GM19395 (cell line): Measurements from ENCODE around the gene ITPR2.
"Not testable (repeated sequence)": the region's sequence is repeated elsewhere in the genome, so short reads cannot be mapped to it uniquely, and the experiment has no call there.

Experiments used
- ATAC-seq: cut with Tn5 transposase; IDR thresholded peaks from one replicate; pipeline ENCODE4 v1.9.1; 2021; ENCODE audit warnings: mild to moderate bottlenecking, moderate library complexity; ENCODE audit not compliant: unreplicated experiment

The ITPR2 gene

DNA sequence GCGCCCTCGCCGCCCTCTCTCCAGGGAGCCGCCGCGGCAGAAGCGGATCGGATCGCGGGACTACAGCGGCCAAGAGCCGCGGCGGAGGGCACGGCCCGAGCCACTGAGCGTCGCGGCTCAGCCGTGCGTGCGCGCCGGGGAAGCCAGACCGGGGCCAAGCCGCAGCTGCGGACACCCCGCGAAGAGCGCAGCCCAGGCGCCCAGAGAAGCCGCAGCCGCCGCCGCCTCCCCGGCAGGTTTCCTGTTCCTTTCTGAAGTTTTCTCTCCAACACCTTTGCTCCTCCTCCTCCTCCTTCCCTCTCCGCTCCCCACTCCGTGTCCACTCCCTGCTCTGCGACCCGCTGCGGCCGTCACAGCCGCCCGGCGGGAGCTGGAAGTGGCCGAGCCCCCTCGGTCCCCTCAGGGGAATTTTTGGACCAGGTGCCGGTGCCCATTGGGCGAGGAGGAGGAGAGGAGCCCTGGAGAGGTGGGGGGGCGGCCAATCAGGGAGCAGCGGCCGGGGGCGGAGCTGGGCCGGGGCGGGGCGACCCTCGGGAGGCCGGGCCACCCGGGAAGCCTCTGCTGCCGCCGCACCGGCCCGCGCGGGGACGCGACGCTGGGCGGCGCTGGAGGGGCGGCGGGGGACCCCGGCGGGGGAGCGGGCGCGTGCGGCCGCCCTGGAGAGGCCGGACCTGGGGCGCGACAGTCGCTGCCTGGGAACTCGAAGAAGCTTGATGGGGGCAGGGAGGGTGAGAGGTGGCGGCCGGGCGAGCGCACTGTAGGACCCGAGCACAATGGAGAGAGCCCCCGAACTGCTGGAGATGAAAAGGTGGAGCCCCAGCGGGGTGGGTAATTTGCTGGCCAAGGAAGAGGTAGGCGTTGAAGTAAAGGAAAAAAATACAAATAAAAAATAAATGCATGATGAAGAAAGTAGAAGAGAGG lies at the start of gene ITPR2:
ITPR2 (minus strand) TSS at position 373 of the 921 bp plus-strand sequence. CDS start 413 bp downstream, outside the sequence.
- ATAC-seq: peak; percentile 73

DNA sequence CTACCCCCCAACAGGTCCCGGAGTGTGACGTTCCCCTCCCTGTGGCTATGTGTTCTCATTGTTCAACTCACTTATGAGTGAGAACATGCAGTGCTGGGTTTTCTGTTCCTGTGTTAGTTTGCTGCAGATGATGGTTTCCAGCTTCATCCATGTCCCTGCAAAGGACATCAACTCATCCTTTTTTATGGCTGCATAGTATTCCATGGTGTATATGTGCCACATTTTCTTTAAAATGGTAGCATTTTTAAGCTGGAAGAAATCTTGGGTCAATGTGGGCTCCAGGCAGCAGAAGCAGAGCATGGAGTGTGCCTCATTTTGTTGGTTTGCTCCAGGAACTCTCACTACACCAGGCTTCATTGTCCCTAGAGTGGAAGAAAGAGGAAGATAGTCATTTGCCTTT lies 47.6 kb upstream of the ITPR2 start:
- no peak for ATAC-seq

DNA sequence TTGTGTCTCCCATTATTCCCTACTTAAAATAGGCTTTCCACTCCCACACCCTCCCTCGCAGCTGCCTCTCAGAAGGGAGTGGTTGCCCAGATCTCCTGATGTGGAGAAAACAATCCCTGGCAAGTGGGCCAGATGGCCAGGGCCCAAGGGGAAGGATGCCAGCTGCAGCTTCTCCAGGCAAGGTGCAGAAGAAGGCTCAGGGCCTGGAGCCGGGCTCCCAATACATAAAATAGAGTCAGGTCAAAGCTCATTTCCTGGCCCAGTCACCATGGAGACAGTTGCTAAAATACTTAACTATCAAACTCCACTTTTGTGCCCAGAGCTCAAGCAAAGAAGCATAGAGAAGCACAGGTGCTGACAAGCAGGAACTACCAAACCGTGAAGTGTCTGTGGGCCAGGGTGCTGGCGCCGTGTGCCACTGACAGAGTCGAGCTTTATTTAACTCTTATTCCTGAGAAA lies 45.7 kb upstream of the ITPR2 start:
- peak; percentile 42 for ATAC-seq

DNA sequence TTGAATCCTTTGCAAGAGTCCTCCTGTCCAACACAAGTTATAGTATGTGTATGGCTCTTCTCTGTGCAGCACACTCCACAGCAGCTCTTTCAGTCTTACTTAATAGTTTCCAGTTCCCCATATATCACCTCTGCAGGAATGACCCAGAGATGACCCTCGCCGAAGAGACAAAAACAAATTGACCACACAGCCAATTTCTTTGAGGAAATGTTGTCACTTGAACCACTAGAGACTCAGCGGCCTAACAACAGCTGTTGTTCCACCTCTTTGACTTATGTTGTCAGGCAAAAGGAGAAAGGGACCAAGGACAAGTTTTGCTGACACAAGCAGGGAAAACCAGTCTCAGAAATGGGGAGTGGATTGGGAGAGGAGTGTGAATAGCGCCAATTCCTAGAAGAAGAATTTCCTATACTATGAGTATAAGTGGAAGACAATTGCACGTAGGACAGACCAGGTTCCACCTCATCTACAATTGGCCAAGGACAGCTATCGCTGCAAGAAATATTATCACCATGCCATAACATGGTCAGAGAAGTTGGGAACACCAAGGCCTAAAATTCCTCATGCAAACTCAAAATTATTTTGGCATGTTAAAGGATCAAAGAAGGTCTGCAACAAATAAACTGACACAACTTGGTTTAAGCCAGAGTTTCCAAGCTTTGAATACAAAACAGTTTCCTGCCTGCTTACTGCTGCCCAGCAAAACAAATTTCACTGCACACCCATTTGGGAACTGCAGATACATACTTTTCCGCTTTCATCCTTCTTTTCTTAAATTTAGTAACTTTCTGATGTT lies 41.7 kb upstream of the ITPR2 start:
- peak; percentile 70 for ATAC-seq

DNA sequence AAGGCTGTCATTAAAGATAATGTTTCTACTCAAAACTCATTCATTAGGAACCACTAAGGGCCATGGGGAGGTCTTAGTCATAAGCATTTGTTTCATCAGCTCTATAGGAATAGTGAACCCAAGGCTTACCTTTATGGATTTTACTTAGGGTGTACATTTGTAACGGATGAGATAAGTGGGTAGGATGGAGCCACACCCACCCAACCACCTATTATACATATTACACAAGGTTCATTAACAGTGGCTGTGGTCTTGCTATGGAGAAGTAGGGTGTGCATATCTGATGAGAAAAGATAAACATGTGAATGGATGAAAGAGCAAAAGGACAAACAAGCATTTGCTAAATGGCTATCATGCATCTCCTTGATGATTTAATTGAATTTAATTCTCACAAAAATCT lies 39.6 kb upstream of the ITPR2 start:
- no peak for ATAC-seq

DNA sequence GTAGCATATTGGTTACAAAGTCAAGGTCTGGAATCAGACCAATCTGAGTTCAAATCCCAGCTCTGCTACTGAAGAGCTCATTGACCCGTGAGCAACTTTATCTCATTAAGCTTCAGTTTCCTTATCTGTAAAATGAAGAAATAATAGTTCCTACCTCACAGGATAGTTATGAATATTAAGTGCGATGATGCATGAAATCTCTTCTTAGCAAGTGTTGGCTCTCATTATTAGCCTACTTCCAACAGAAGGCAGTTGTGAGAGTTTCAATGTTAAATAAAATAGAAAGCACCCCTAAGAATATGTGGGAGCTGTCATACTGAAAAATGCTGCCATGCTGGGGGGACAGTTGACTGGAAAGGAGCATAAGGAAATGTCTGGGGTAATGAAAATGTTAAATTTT lies 39.0 kb upstream of the ITPR2 start:
- no peak for ATAC-seq

DNA sequence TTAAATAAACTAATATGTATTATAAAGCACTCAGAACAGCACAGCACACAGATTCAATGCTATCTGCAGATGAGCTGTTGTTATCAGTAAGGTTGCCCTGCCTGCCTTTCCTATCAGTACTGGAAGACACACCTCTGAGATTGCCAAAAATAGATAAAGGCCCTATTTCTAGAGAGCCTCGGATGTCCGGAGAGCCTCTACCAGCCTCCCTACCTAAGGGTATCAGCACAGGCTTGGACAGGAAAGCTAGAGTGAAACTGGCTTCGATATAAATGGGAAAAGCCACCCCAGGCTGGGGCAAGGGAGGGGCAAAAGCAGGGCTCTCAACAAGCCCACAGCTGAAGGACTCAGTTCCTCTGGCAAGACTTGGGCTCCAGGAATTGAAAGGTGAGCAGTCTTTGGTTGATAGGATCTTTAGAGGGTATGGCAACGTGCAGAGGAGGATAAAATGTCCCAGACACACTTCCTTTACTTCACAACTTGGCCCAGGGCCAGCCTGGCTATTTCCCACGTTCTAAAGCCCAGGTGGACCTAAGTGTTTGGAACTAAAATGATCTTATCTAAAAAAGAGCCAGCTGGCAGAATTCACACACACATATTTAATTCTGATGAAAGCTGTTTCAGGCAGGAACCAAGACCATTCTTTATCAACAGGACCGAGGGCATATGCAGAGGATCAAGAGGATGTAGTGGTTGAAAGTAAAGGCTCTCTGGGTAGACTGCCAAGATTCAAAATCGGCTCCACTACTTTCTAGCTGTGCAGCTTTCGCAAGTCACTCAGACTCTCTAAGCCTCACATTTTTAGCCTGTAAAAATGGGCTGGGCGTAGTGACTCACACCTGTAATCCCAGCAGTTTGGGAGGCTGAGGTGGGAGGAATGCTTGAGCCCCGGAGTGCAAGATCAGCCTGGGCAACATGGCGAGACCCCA lies 37.8 kb upstream of the ITPR2 start:
- peak; percentile 39 for ATAC-seq

DNA sequence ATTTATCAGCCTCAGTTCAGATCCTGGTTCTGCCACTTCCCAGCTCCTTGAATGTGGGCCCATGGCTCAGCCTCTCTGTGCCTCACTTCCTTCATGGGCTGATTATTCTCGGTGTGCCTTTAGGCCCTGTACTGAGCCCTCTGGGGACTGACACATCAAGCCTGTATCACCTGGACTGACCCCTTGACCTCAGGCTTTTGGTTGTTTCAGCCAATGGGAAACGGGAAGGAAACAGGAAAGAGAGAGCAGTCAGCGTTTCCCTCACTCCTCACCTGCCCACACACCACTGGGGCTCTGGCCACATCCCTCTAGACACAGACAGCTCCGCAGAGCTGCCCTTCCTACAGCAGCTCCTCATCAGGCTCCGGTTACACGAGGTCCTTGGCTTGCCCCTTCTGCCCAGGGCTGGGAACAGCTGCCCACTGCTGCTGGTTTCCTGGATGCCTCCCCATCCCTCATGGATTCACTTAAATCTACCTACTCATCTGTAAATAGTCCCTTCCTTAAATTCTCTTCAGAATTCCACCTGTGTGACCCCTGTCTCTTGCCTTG lies 37.0 kb upstream of the ITPR2 start:
- ATAC-seq: no peak

DNA sequence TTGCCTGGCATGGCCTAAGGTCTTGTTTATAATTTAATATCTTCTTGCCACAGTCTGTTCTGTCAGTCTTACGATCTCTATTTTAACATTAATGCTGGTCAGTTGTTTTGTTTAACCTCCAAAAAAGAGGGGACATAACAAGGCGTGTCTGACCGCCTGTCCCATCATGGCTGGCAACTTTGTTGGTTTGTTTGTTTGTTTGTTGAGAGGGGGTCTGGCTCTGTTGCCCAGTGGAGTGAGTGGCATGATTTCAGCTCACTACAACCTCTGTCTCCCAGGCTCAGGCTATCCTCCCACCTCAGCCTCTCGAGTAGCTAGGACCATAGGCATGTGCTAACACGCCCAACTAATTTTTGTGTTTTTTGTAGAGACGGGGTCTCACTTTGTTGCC lies 36.1 kb upstream of the ITPR2 start:
- no peak for ATAC-seq

DNA sequence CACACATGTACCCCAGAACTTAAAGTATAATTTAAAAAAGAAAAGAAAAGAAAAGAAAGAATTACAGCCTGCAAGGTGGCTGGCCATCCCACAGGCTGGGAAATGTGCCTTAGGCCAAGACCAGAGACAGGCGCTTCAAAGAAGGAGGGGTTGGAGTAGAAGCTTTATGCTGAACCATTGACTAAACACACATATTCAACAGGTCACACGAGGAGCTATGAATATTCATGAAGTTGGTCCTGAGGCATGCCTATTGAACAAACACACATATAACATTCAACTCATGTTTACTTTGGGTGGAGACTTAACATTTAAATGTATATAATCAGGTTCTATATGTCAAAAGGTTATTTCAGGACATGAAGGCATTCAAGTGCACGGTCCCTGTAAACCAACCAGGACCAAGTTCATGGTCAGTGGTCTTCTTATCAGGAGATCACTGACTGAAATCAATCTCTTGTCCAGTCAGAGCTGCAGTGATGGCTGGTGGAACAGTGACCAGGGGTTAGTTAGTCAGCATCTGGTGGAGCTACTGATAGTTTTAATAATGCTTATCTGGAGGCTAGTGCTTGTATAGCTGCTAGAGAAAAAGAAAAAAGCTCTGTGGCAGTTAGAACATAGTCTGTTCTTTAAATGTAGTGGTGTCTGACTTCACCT lies 35.6 kb upstream of the ITPR2 start:
- ATAC-seq: no peak

DNA sequence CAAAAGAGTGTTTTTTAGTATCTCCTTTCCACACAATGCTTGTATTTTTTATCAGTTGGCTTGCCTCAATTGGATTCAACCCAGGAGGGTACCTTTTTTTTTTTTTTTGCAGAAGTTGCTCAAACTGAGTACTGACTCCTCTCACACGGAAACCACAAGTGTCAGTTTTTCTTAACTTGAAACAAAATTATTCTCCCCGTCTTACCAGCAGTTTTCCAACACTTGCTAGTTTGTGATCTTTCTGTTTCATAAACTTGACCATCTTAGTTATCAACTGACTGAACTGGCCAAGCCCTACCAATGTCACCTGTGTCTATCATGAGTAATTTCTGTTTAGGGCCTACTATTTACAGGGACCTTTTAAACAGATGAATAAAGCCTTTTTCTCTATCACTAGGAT lies 34.1 kb upstream of the ITPR2 start:
- peak; percentile 70 for ATAC-seq

DNA sequence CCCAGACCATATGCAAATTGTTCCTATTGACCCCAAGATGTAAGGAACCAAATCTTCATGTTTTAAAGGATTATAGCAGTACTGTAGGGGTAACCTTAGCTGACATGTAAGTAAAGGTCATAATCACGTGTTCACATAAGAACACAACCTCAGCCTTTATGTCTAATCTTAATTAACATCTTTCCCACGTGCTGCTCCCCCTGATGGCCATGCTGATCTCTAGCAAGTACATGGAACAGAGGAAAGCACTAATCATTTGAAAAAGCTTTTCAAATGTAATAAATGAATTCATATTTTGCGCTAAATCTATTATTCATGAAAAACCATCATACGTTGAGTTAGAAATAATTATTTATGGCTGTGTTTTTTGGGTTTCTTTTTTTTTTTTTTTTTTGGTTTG lies 30.5 kb upstream of the ITPR2 start:
- no peak for ATAC-seq

DNA sequence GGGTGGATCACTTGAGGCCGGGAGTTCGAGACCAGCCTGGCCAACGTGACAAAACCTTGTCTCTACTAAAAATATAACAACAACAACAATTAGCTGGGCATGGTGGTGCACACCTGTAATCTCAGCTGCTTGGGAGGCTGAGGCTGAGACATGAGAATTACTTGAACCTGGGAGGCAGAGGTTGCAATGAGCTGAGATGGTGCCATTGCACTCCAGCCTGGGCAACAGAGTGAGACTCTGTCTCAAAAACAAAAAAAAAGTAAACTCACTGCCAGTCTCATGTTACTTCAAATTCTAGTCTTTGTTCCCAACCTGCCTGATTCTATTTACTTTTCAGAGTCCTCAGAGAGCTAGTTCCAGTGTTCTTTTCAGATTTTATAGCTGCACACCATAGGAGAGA lies 29.8 kb upstream of the ITPR2 start:
- ATAC-seq: not testable (repeated sequence)

DNA sequence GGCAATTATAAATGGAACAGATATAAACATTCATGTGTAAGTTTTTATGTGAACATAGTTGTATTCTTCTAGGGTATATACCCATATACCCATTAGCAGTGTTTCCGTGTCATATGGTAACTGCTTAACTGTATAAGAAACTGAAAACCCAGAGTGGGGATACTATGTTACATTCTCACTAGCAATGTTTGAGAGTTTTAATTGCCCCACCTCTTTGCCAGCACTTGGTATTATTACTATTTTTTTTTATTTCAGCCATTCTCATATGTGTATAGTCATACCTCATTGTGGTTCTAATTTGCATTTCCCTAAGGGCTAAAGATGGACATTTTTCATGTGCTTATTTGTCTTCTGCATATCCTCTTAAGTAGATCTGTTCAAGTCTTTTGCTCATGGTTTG lies 28.7 kb upstream of the ITPR2 start:
- no peak for ATAC-seq

DNA sequence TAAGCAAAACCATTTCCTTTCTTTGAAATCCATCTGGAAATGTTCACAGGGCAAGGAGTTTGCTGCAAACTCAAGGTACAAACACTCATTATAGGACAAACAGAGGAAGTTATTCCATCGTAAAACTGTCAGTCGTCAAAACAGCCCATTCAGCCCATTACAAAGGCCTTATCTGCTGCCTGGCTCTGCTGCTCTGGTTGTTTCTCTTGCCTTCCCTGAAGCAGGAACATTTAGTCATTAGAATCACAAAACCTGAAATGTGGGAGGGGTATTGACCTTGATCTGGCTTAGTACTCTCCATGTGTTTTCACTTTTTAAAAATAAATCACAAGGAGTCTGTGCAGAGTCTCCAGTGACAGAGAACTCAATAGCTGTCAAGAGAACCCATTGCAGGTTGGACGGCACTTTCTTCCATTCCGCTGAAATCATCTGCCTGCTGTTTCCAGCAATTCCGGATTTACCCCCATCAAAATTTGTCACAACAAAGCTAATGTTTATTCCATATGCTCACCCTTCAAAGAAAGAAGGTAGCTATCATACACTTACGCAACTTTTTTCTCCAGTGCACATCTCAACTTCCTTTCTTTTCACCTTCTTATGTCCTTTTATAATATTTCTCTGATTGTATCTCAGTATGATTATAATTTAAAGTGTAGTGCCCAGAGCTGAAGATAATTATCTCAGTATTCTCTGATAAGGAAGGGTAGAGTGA lies 24.6 kb upstream of the ITPR2 start:
- no peak for ATAC-seq

DNA sequence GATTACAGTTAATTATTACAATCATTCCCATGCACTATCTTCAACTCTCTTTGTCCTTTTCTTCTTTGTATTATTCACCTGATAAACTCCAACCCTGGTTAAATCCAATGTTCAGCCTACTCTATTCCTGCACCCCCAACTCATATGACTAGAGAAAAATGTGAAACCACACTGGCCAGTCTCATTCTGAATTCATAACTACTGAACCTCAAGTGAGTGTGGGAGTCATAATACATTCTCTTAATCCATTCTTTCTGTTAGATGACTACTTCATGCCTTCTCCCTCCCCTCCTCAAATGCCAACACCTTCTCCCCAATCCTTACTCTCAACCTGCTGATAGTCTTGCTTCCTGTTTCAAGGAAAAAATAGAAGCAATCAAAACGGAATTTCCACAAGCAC lies 22.3 kb upstream of the ITPR2 start:
- no peak for ATAC-seq

DNA sequence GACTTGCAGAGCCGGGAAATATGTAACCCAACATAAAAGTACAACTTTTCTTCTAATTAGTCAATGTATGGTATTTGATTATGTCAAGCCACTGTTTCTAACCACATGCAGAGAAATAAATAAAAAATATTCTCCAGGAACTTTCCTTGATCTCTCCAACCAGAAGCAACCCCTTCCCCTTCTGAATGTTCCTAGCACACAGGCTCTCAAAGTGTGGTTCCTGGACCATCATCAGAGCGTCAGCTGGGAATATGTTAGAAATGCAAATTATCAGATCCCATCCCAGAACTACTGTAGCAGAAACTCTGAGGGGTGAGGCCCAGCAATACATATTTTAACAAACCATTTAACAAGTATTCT lies 21.0 kb upstream of the ITPR2 start:
- peak; percentile 15 for ATAC-seq

DNA sequence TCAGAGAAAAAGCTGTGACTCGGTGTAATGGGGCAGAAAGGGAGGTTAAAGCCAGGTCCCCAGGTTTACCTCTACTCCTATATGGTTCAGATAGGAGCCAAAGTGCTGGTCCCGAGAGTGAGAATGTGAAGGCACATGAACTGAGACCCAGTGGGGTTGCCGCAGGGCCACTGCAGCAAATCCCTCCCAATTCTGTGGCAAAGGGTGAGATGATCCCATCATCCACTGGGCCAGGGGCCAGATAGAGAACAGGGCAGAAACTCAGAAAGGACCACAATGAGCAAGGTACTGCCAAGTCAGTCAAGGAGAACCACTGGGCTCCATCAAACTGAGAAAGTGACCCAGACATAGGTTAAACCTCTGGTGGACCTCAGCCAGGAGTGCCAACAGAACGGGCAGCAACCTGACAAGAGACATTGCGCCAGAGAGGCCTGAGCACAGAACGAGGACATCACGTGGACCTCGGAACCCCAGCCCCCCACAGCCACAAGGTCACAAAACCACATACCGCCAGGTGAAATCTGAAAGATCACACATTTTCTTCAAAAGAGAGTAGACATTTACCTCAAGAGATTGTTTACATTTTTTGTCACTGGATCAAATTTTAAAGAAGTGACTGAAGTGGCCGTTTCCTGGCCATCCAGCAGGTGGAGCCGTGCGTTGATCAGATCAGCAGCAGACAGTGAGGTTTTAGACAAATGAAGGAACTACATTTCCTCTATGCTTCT lies 20.5 kb upstream of the ITPR2 start:
- peak; percentile 88 for ATAC-seq
